IgD-negative memory B cell (primary cell): ENCODE results near the gene ATAD2B. TPM values are rescaled to one million over a fixed set of nuclear protein-coding genes. Genes with fewer than 3 reads are reported as not detected.
"Not testable (repeated sequence)": the region's sequence is repeated elsewhere in the genome, so short reads cannot be mapped to it uniquely, and the experiment has no call there.

Source experiments
- H3K27ac Mint-ChIP-seq, 3 donors: one replicate each; pipeline ENCODE4 v1.8.0; 2020 to 2022; ENCODE audit warnings: mild to moderate bottlenecking in 3 of 3, mixed read lengths in 3 of 3, moderate library complexity in 1 of 3
- H3K27me3 Mint-ChIP-seq: one replicate; pipeline ENCODE4 v1.8.0; 2021; ENCODE audit warnings: mixed read lengths
- H3K36me3 Mint-ChIP-seq: one replicate; pipeline ENCODE4 v1.8.0; 2020; ENCODE audit warnings: mild to moderate bottlenecking, mixed read lengths
- H3K4me1 Mint-ChIP-seq, 3 donors: one replicate each; pipeline ENCODE4 v1.8.0; 2020 to 2022; ENCODE audit warnings: mixed read lengths in 3 of 3, mild to moderate bottlenecking in 1 of 3
- H3K4me3 Mint-ChIP-seq, 4 donors: one replicate each; pipeline ENCODE4 v1.8.0; 2020 to 2022; ENCODE audit warnings: mild to moderate bottlenecking in 4 of 4, mixed read lengths in 4 of 4, moderate library complexity in 3 of 4
- H3K9me3 Mint-ChIP-seq, 3 donors: one replicate each; pipeline ENCODE4 v1.8.0; 2020 to 2021; ENCODE audit warnings: mixed read lengths in 3 of 3, mild to moderate bottlenecking in 1 of 3
- polyA plus RNA-seq: library from polyadenylated mRNA; unstranded; fragments of 300-500 nt; fragmentation: Illumina TruSeq; gene quantifications from one replicate; pipeline ENCODE4 v1.2.3, GENCODE V29; 2021

ATAD2B gene
- polyA plus RNA-seq, 1 donor from 2014 or later: 12.4 TPM

GRCh38 chr2:23803965-23804542 lies 122.9 kb downstream of the ATAD2B start:
- Mint-ChIP-seq H3K27ac (no peak overlapping the region), H3K36me3 (peaks cover 2% of the 10 kb centered on the region)

DNA sequence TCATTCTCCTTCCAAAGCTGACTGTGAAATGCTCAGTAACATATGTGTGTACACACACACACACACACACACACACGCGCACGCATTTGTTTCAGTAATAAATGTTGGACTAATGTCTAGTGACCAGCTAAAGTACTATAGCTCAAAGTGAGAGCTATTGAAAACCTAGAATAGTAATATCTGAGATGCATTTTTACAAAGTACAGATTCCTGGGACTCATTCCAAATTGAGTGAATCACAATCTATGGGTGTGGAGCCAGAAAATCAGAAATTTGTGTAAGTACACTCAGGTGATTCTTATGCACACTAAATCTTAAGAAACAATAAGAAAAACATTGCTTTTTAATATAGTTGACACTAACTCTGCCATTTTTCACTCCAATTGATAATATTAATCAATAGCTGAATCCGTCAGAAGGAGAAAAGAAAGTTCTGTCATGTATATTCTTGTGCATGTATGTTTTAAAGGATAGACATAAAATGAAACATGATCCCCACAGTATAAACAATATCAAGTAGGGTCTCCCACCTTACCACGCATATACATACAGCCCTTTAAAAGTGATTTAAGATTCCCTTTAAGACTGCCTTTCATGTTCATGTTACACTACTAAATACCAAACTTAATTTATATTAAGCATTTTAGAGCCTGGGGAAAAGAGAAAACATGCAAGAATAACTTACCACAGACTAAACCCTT lies 123.5 kb downstream of the ATAD2B start:
- Mint-ChIP-seq H3K9me3 (no peaks in the 10 kb centered on the region), H3K27ac (no peak overlapping the region), H3K4me3 (no peak overlapping the region), H3K27me3 (no peaks in the 10 kb centered on the region), H3K4me1 (peaks cover 0 to 1% (median 0%) of the 10 kb centered on the region in 3 donors), H3K36me3 (peaks cover 2% of the 10 kb centered on the region)

More at GRCh38 chr2:23803965-23804542, 122.9 kb downstream of the ATAD2B start:
- no peak overlapping the region for H3K4me3 Mint-ChIP-seq
- no peaks in the 10 kb centered on the region for H3K9me3 Mint-ChIP-seq
- H3K4me1 Mint-ChIP-seq: peaks cover 0 to 1% (median 0%) of the 10 kb centered on the region in 3 donors
- H3K27me3 Mint-ChIP-seq: no peaks in the 10 kb centered on the region

DNA sequence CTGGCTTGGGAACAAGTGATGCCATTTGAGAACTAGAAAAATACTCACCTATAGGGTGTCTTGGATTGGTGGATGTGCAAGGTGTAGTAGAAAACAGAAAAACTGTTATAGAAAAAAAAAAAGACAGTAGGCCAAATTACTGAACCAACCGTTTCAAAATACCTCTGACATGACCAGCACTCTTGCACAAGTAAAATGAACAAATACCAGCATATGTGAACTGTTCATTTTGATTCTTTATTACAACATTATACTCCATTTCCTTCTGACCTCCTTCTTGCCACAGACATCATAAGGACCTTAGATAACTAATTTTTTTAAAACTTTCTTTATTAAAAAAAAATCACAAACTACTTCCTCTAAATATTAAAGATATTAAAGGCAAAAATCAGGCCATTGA lies 125.5 kb downstream of the ATAD2B start:
- Mint-ChIP-seq H3K27ac (no peak overlapping the region), H3K4me3 (no peak overlapping the region), H3K4me1 (peaks cover 0 to 1% (median 0%) of the 10 kb centered on the region in 3 donors), H3K36me3 (no peaks in the 10 kb centered on the region), H3K27me3 (no peaks in the 10 kb centered on the region), H3K9me3 (no peaks in the 10 kb centered on the region)

GRCh38 chr2:23794234-23794633 lies 132.7 kb downstream of the ATAD2B start:
- H3K4me3 Mint-ChIP-seq: no peak overlapping the region
- peaks cover 0 to 4% (median 3%) of the 10 kb centered on the region in 3 donors for H3K4me1 Mint-ChIP-seq
- H3K9me3 Mint-ChIP-seq: no peaks in the 10 kb centered on the region
- peaks cover 2% of the 10 kb centered on the region for H3K36me3 Mint-ChIP-seq
- H3K27ac Mint-ChIP-seq: no peak overlapping the region
- no peaks in the 10 kb centered on the region for H3K27me3 Mint-ChIP-seq

DNA sequence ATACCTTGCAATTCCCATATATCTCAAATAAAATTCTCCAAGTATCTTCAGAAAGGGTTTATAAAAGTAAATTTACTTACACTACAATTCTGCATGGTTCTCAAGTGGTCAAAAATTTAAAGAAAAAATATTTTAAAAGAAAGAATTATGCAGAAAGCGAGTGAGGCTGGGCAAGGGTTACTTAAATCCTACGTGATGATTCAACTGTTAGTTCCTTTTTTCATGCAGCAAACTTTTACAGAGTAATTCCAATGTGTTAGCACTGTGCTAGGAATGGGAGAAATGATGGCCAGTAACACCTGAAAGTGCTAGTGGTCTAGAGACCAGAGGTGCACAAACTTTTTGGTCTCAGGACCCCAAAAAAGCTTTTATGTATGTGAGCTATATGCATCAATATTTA lies 133.4 kb downstream of the ATAD2B start:
- H3K27ac Mint-ChIP-seq: no peak overlapping the region
- H3K27me3 Mint-ChIP-seq: no peaks in the 10 kb centered on the region

GRCh38 chr2:23791030-23791429 lies 135.9 kb downstream of the ATAD2B start:
- Mint-ChIP-seq H3K27ac (no peak overlapping the region), H3K4me1 (peaks cover 12 to 20% (median 17%) of the 10 kb centered on the region in 3 donors), H3K36me3 (peaks cover 7% of the 10 kb centered on the region), H3K9me3 (no peaks in the 10 kb centered on the region), H3K4me3 (no peak overlapping the region), H3K27me3 (no peaks in the 10 kb centered on the region)

More for the DNA sequence above, 133.4 kb downstream of the ATAD2B start:
- Mint-ChIP-seq H3K4me3 (no peak overlapping the region), H3K36me3 (peaks cover 6% of the 10 kb centered on the region), H3K4me1 (peaks cover 4 to 11% (median 9%) of the 10 kb centered on the region in 3 donors), H3K9me3 (no peaks in the 10 kb centered on the region)

DNA sequence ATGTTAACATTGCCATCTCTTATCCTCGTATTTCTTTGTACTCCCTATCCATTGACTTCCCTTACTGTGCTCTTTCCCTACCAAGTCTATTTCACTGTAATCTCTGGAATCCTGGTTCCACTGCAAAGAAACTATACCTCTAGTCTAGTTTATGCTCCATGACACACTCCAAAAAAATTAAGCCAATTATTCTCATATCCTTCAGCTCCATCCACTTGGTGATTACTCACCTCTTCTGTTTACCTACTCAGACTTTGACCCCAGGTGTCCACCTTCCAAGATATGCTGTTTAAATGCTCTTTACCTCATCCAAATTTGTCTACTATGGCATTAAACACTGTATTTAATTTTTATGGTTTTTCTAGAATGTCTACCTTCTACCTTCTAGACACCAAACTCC lies 137.9 kb downstream of the ATAD2B start:
- Mint-ChIP-seq H3K9me3 (no peaks in the 10 kb centered on the region), H3K4me1 (peaks cover 12 to 20% (median 17%) of the 10 kb centered on the region in 3 donors), H3K36me3 (peaks cover 10% of the 10 kb centered on the region), H3K27me3 (no peaks in the 10 kb centered on the region), H3K27ac (peak overlapping the region in 1 of 3 donors; percentile 17), H3K4me3 (no peak overlapping the region)

DNA sequence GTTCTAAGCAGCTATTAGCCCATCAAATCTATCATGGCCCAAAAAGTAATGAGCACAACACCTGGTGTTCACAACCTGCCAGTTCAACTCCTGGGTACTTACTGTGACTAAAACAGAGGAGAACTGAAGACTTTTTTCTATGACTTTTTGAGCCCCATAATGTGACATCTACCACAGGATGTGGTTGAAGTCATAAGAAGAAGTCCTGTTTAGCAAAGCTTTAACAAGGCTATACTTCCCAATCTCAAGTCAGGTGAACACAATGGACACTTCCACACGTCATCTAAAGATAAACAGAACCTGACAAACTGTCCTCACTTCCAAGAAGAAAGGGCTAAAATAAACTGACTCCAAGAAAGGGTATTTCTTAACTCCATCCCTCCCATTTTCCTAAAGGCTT lies 138.8 kb downstream of the ATAD2B start:
- Mint-ChIP-seq H3K36me3 (peaks cover 10% of the 10 kb centered on the region), H3K4me1 (peaks cover 12 to 20% (median 17%) of the 10 kb centered on the region in 3 donors), H3K27me3 (no peaks in the 10 kb centered on the region), H3K9me3 (no peaks in the 10 kb centered on the region), H3K4me3 (peak overlapping the region in 1 of 4 donors; percentile 17), H3K27ac (peak overlapping the region; percentile 19 to 53 (median 39))

- H3K4me3 Mint-ChIP-seq: no peak overlapping the region
- no peaks in the 10 kb centered on the region for H3K9me3 Mint-ChIP-seq
- no peak overlapping the region for H3K27ac Mint-ChIP-seq
- H3K4me1 Mint-ChIP-seq: peaks cover 12 to 16% (median 15%) of the 10 kb centered on the region in 3 donors
- H3K36me3 Mint-ChIP-seq: peaks cover 12% of the 10 kb centered on the region
- H3K27me3 Mint-ChIP-seq: no peaks in the 10 kb centered on the region
These were observed 142.0 kb downstream of the ATAD2B start for GRCh38 chr2:23784971-23785370.

GRCh38 chr2:23782646-23783045 lies 144.3 kb downstream of the ATAD2B start:
- Mint-ChIP-seq H3K27ac (no peak overlapping the region), H3K27me3 (no peaks in the 10 kb centered on the region), H3K36me3 (peaks cover 7% of the 10 kb centered on the region), H3K9me3 (no peaks in the 10 kb centered on the region), H3K4me1 (peaks cover 0 to 1% (median 0%) of the 10 kb centered on the region in 3 donors), H3K4me3 (no peak overlapping the region)

DNA sequence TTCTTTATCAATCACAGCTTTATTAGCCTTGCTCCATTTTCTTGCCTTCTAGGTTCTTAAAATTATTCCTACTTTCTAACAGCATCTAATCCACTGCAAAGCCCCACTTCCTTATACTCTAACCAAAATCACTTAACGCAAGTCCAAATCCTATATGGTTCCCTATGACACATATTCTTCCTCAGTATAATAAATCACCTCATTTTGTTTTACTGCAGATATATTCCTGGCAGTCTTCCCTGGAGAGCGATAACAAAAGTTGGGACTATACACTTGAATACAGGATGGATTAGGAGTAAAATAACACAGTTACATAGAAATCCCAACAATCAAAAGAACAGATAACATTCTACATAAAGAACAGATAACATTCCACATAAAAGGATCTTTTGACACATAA lies 144.8 kb downstream of the ATAD2B start:
- H3K4me3 Mint-ChIP-seq: no peak overlapping the region
- no peaks in the 10 kb centered on the region for H3K4me1 Mint-ChIP-seq
- no peaks in the 10 kb centered on the region for H3K27me3 Mint-ChIP-seq
- H3K9me3 Mint-ChIP-seq: no peaks in the 10 kb centered on the region
- H3K27ac Mint-ChIP-seq: no peak overlapping the region
- peaks cover 7% of the 10 kb centered on the region for H3K36me3 Mint-ChIP-seq

- not testable (repeated sequence) for H3K4me3 Mint-ChIP-seq, H3K4me1 Mint-ChIP-seq, H3K27me3 Mint-ChIP-seq, H3K27ac Mint-ChIP-seq, H3K9me3 Mint-ChIP-seq
- H3K36me3 Mint-ChIP-seq: peaks cover 10% of the 10 kb centered on the region
These were observed 146.5 kb downstream of the ATAD2B start for GRCh38 chr2:23780465-23780864.

DNA sequence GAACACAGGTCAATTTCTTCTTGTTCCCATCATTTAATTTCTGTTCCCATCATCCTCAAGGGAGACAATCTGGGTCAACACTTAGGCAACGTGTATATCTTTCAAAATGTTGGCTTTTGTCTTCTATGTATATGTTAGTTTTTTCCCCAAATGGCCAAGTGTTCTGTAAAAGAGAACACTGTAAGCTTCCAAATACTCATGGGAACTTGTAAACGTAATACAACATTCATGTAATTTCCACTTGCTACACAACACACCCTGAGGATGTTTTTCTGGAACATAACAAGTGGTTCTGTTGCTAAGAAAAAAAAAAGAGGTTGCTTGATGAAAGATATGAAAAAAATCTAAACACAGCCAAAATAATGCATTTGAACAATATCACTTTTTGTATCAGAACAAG lies 149.1 kb downstream of the ATAD2B start:
- Mint-ChIP-seq H3K4me1 (peaks cover 0 to 4% (median 3%) of the 10 kb centered on the region in 3 donors), H3K36me3 (peaks cover 14% of the 10 kb centered on the region), H3K27me3 (no peaks in the 10 kb centered on the region), H3K4me3 (no peak overlapping the region), H3K9me3 (no peaks in the 10 kb centered on the region), H3K27ac (no peak overlapping the region)

- Mint-ChIP-seq H3K9me3 (peaks cover 0 to 3% (median 0%) of the 10 kb centered on the region in 3 donors), H3K27me3 (no peaks in the 10 kb centered on the region), H3K4me3 (no peak overlapping the region), H3K27ac (no peak overlapping the region), H3K36me3 (peaks cover 21% of the 10 kb centered on the region), H3K4me1 (peaks cover 0 to 9% (median 4%) of the 10 kb centered on the region in 3 donors)
These were observed 150.9 kb downstream of the ATAD2B start for GRCh38 chr2:23776021-23776420.

GRCh38 chr2:23772684-23773083 lies 154.2 kb downstream of the ATAD2B start:
- peaks cover 0 to 10% (median 6%) of the 10 kb centered on the region in 3 donors for H3K4me1 Mint-ChIP-seq
- H3K36me3 Mint-ChIP-seq: peaks cover 30% of the 10 kb centered on the region
- no peaks in the 10 kb centered on the region for H3K27me3 Mint-ChIP-seq
- peak overlapping the region in 1 of 4 donors; percentile 84 for H3K4me3 Mint-ChIP-seq
- peaks cover 0 to 3% (median 0%) of the 10 kb centered on the region in 3 donors for H3K9me3 Mint-ChIP-seq
- peak overlapping the region in 1 of 3 donors; percentile 78 for H3K27ac Mint-ChIP-seq

DNA sequence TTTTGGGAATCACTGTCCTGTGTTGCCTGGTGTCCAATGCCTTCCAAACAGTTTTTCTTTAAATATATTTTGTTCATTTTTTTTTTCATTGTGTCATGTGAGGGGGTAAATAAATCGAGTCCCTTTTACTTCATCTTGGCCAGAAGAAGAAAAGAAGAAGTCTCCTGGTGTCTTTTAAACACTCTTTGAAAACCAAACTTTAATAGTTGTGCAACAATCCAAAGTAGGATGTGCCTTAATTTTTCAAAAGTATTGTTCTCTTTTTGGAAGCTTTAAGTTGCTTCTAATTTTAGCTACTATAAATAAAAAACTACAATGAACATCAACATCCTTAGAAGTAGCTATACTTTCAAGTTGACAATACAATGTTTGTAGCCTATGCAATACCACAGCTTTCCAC lies 154.9 kb downstream of the ATAD2B start:
- Mint-ChIP-seq H3K4me1 (peaks cover 0 to 13% (median 7%) of the 10 kb centered on the region in 3 donors), H3K4me3 (no peak overlapping the region), H3K9me3 (peaks cover 0 to 3% (median 0%) of the 10 kb centered on the region in 3 donors), H3K36me3 (peaks cover 30% of the 10 kb centered on the region), H3K27me3 (no peaks in the 10 kb centered on the region), H3K27ac (no peak overlapping the region)
